ENCODE measurements around the gene CRB1. TPM values are rescaled to one million over a fixed set of nuclear protein-coding genes. Genes with fewer than 3 reads are reported as not detected.

The CRB1 gene
- total and polyA plus RNA-seq, 4 donors = 0.03 to 0.55 (median 0.30) TPM

DNA sequence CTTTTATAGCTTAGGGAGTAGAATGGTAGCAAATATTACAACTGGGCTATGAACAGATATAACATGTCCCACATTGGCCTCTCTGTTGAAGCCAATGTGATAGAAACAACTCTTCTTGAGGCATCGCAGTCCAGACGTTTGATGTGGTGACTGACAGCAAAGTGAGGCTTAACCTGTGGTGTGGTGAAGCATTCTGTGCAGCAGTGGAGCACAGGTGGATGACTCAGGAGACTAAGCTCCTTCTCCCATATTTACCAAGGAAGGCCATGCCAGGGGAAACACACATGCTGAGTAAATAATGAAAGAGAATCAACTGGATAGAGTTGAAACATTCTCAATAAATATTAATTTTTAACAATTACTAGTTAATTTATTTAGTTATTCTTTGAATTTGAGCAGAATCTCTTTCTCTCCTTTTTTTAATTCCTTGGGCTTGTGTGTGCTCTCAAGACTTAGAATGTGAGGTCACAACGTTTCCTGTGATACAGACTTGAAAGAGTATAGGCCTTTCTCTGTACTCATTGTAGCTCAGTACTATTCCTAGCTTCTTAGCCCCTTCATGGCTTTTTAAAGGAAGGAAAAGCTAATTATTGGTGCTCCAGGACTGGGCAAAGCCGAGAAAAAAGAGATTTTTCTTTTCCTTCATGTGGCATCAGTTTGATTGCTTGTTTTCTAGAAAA is 17.6 kb downstream of the CRB1 start:
- WGBS, 2 donors = 75 to 83% methylated on average over 4 of the region's 4 CpGs
- Histone ChIP-seq H3K36me3 (ENCODE audit: control insufficient read depth in 4 of 4, insufficient read depth in 4 of 4, low read length in 4 of 4) (no peaks in the 10 kb centered on the region), H3K9ac (ENCODE audit: insufficient read depth in 1 of 2, low read length in 2 of 2) (no peak overlapping the region), H3K27ac (ENCODE audit: low read depth in 1 of 2, low read length in 1 of 2) (no peak overlapping the region), H3K9me3 (ENCODE audit: control insufficient read depth in 4 of 4, insufficient read depth in 3 of 4, low read length in 3 of 4) (no peaks in the 10 kb centered on the region), H3K27me3 (ENCODE audit: control insufficient read depth in 3 of 3, insufficient read depth in 3 of 3, low read length in 2 of 3) (no peaks in the 10 kb centered on the region), H3K4me1 (ENCODE audit: control insufficient read depth in 5 of 5, insufficient read depth in 5 of 5, low read length in 5 of 5) (no peaks in the 10 kb centered on the region), H3K4me3 (no peak overlapping the region)
- TF ChIP-seq, protein P1, sequence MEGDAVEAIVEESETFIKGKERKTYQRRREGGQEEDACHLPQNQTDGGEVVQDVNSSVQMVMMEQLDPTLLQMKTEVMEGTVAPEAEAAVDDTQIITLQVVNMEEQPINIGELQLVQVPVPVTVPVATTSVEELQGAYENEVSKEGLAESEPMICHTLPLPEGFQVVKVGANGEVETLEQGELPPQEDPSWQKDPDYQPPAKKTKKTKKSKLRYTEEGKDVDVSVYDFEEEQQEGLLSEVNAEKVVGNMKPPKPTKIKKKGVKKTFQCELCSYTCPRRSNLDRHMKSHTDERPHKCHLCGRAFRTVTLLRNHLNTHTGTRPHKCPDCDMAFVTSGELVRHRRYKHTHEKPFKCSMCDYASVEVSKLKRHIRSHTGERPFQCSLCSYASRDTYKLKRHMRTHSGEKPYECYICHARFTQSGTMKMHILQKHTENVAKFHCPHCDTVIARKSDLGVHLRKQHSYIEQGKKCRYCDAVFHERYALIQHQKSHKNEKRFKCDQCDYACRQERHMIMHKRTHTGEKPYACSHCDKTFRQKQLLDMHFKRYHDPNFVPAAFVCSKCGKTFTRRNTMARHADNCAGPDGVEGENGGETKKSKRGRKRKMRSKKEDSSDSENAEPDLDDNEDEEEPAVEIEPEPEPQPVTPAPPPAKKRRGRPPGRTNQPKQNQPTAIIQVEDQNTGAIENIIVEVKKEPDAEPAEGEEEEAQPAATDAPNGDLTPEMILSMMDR (IDR thresholded peaks at IDR 0.05; ENCODE audit: control extremely low read depth, extremely low read depth) = no peak
- DNase-seq (no peak), ATAC-seq (ENCODE audit: insufficient read depth, low FRiP score) (no peak)

DNA sequence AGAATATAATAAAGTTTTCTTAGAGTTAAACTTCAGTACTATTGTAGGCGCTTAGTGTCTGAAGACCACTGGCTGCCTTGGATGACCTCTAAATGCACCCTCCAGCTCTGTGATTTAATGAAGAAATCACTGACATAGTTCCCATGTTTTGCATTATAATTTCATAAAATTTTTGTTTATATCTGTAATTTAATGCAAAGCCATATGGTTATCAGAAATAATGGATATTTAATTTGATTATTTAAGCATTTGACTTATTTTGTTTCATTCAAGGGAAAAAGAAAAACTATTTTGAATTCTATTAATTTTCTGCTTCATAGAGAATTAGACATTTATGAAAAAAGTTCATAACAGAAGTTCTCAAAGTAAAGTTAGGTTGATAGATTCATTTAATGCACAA is 18.6 kb downstream of the CRB1 start:
- peak in 2 of 3 donors; percentile 12 to 27 for DNase-seq
- WGBS, 2 donors = 96 to 98% methylated on average over 1 of the region's 1 CpG
- H3K4me1 ChIP-seq (ENCODE audit: control insufficient read depth in 5 of 5, insufficient read depth in 5 of 5, low read length in 5 of 5) = no peaks in the 10 kb centered on the region
- H3K4me3 ChIP-seq = no peak overlapping the region
- H3K36me3 ChIP-seq (ENCODE audit: control insufficient read depth in 4 of 4, insufficient read depth in 4 of 4, low read length in 4 of 4) = no peaks in the 10 kb centered on the region
- no peak overlapping the region for H3K27ac ChIP-seq (ENCODE audit: low read depth in 1 of 2, low read length in 1 of 2)
- H3K9ac ChIP-seq (ENCODE audit: insufficient read depth in 1 of 2, low read length in 2 of 2) = no peak overlapping the region
- ATAC-seq (ENCODE audit: insufficient read depth, low FRiP score) = no peak
- TF ChIP-seq, protein P1 (IDR thresholded peaks at IDR 0.05; ENCODE audit: control extremely low read depth, extremely low read depth) = no peak
- H3K9me3 ChIP-seq (ENCODE audit: control insufficient read depth in 4 of 4, insufficient read depth in 3 of 4, low read length in 3 of 4) = no peaks in the 10 kb centered on the region
- no peaks in the 10 kb centered on the region for H3K27me3 ChIP-seq (ENCODE audit: control insufficient read depth in 3 of 3, insufficient read depth in 3 of 3, low read length in 2 of 3)

DNA sequence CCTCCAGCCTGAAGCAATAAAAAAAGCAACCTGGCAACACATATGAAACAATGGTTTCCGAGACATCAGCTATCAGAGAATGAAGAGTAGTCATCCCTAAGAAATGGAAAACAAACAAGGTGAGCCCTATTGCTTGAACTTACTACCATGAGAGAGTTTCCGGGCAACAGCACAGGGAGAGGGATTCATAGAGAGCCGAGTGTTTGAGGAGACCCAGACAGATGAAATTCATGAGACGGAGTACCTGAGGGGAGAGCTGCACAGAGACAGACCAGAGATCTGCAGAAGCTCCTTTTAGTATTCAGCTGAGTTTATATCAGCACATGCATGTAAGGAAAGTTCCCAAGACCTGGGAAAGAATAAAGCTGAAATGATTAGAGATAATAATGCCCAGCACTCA is 19.8 kb downstream of the CRB1 start:
- Histone ChIP-seq H3K9me3 (ENCODE audit: control insufficient read depth in 4 of 4, insufficient read depth in 3 of 4, low read length in 3 of 4) (no peaks in the 10 kb centered on the region), H3K36me3 (ENCODE audit: control insufficient read depth in 4 of 4, insufficient read depth in 4 of 4, low read length in 4 of 4) (no peaks in the 10 kb centered on the region), H3K27ac (ENCODE audit: low read depth in 1 of 2, low read length in 1 of 2) (no peak overlapping the region), H3K27me3 (ENCODE audit: control insufficient read depth in 3 of 3, insufficient read depth in 3 of 3, low read length in 2 of 3) (no peaks in the 10 kb centered on the region), H3K9ac (ENCODE audit: insufficient read depth in 1 of 2, low read length in 2 of 2) (no peak overlapping the region), H3K4me1 (ENCODE audit: control insufficient read depth in 5 of 5, insufficient read depth in 5 of 5, low read length in 5 of 5) (no peaks in the 10 kb centered on the region), H3K4me3 (no peak overlapping the region)
- TF ChIP-seq, protein P1 (IDR thresholded peaks at IDR 0.05; ENCODE audit: control extremely low read depth, extremely low read depth) = no peak
- no peak for ATAC-seq (ENCODE audit: insufficient read depth, low FRiP score)
- DNase-seq = no peak
- WGBS, 2 donors = 84 to 89% methylated on average over 4 of the region's 4 CpGs

DNA sequence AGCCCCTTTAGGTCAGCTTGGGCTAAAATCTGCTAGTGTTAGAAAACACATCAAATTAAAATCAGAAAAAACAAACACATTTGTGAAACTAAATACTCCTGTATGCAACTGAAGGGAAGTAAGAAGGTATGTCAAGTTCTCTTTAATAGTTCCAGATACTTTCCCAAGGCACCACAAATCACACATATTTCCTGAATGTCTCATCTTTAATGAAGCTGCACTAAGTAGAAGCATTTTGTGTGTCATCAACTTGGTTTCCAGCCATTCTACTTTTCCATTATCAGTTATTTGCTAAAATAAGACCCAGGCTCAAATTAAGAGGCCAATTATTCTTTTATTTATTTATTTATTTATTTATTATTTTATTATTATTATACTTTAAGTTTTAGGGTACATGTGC is 34.7 kb downstream of the CRB1 start:
- no peaks in the 10 kb centered on the region for H3K36me3 ChIP-seq (ENCODE audit: control insufficient read depth in 4 of 4, insufficient read depth in 4 of 4, low read length in 4 of 4)
- TF ChIP-seq, protein P1 (IDR thresholded peaks at IDR 0.05; ENCODE audit: control extremely low read depth, extremely low read depth) = no peak
- no peak overlapping the region for H3K9ac ChIP-seq (ENCODE audit: insufficient read depth in 1 of 2, low read length in 2 of 2)
- H3K9me3 ChIP-seq (ENCODE audit: control insufficient read depth in 4 of 4, insufficient read depth in 3 of 4, low read length in 3 of 4) = no peaks in the 10 kb centered on the region
- H3K4me3 ChIP-seq = no peak overlapping the region
- DNase-seq (no peak), ATAC-seq (ENCODE audit: insufficient read depth, low FRiP score) (no peak)
- no peaks in the 10 kb centered on the region for H3K4me1 ChIP-seq (ENCODE audit: control insufficient read depth in 5 of 5, insufficient read depth in 5 of 5, low read length in 5 of 5)
- no peak overlapping the region for H3K27ac ChIP-seq (ENCODE audit: low read depth in 1 of 2, low read length in 1 of 2)
- H3K27me3 ChIP-seq (ENCODE audit: control insufficient read depth in 3 of 3, insufficient read depth in 3 of 3, low read length in 2 of 3) = no peaks in the 10 kb centered on the region

Data from lung (tissue), 12 donors.